Right ventricle myocardium inferior (tissue), 1 donor: Measurements from ENCODE around the gene POLA1. TPM values are rescaled to one million over a fixed set of nuclear protein-coding genes. Genes with fewer than 3 reads are reported as not detected.

Experiments used
- ATAC-seq: fragments of 200-7000 bp; cut with Tn5 transposase; one replicate; pipeline ENCODE4 v1.9.1; 2020; ENCODE audit warnings: mild to moderate bottlenecking, moderate library complexity
- DNase-seq: peaks from one replicate; pipeline ENCODE4 v3.0.0; 2021; ENCODE audit errors: missing footprints
- intact Hi-C: fragments of 100-400 bp; cut with DNase I; formaldehyde crosslinking; loops from one replicate; pipeline ENCODE4 v1.11.0; 2022
- total RNA-seq: library from RNA; stranded (reverse); fragmentation: NEBNext Ultra II Directional; extraction: Animal tissue kit (Norgen Biotek cat#: 25700); gene quantifications from one replicate; pipeline ENCODE4 v1.2.1, GENCODE V29; 2021
- donor health status: DM: no; HTN: yes; CAD: no; lungs with severe emphysema.

The POLA1 gene
- total RNA-seq, 1 donor from 2014 or later = 6.0 TPM

GRCh38 chrX:24676403-24677024 lies 17.2 kb upstream of the POLA1 start:
- DNase-seq (no peak), ATAC-seq (no peak)
- intact Hi-C loops = no loop called here

GRCh38 chrX:24682739-24683432 lies 10.8 kb upstream of the POLA1 start:
- DNase-seq (no peak), ATAC-seq (no peak)
- intact Hi-C loops = no loop called here

- no peak for ATAC-seq
- DNase-seq = no peak
- intact Hi-C loops = no loop called here
These were observed 9.7 kb upstream of the POLA1 start for GRCh38 chrX:24684048-24684447.

GRCh38 chrX:24692305-24692704 lies 1.4 kb upstream of the POLA1 start:
- ATAC-seq = no peak
- no peak for DNase-seq
- intact Hi-C loops = no loop called here

GRCh38 chrX:24694825-24695224 lies 1.1 kb downstream of the POLA1 start:
- DNase-seq (no peak), ATAC-seq (no peak)
- intact Hi-C loops = no loop called here

- DNase-seq (no peak), ATAC-seq (no peak)
- intact Hi-C loops = no loop called here
These were observed 2.6 kb downstream of the POLA1 start for GRCh38 chrX:24696294-24696693.

- DNase-seq = no peak
- intact Hi-C loops = no loop called here
- ATAC-seq = no peak
These were observed 8.9 kb downstream of the POLA1 start for GRCh38 chrX:24702362-24703184.

GRCh38 chrX:24703185-24703494 lies 9.4 kb downstream of the POLA1 start:
- DNase-seq = no peak
- intact Hi-C loops = no loop called here
- ATAC-seq = no peak

GRCh38 chrX:24718771-24719170 lies 25.1 kb downstream of the POLA1 start:
- intact Hi-C loops = no loop called here
- ATAC-seq (no peak), DNase-seq (no peak)

- intact Hi-C loops = no loop called here
- ATAC-seq (no peak), DNase-seq (no peak)
These were observed 26.3 kb downstream of the POLA1 start for GRCh38 chrX:24720036-24720435.

- no peak for DNase-seq
- intact Hi-C loops = no loop called here
- no peak for ATAC-seq
These were observed 34.8 kb downstream of the POLA1 start for GRCh38 chrX:24728530-24728929.

GRCh38 chrX:24732766-24733500 lies 39.2 kb downstream of the POLA1 start:
- ATAC-seq = no peak
- intact Hi-C loops = no loop called here

GRCh38 chrX:24741330-24741729 lies 47.6 kb downstream of the POLA1 start:
- no peak for ATAC-seq
- intact Hi-C loops = no loop called here
- no peak for DNase-seq

More at GRCh38 chrX:24732766-24733500, 39.2 kb downstream of the POLA1 start:
- no peak for DNase-seq

GRCh38 chrX:24748196-24748595 lies 54.5 kb downstream of the POLA1 start:
- DNase-seq (no peak), ATAC-seq (no peak)
- intact Hi-C loops = no loop called here

GRCh38 chrX:24759786-24760185 lies 66.1 kb downstream of the POLA1 start:
- no peak for ATAC-seq
- intact Hi-C loops = no loop called here

GRCh38 chrX:24760363-24761000 lies 66.8 kb downstream of the POLA1 start:
- DNase-seq (no peak), ATAC-seq (no peak)
- intact Hi-C loops = no loop called here

More at GRCh38 chrX:24759786-24760185, 66.1 kb downstream of the POLA1 start:
- DNase-seq = no peak

- DNase-seq (no peak), ATAC-seq (no peak)
- intact Hi-C loops = no loop called here
These were observed 67.6 kb downstream of the POLA1 start for GRCh38 chrX:24761306-24761705.

GRCh38 chrX:24763989-24764388 lies 70.3 kb downstream of the POLA1 start:
- ATAC-seq = no peak
- DNase-seq = no peak
- intact Hi-C loops = no loop called here

- DNase-seq = no peak
- no peak for ATAC-seq
- intact Hi-C loops = no loop called here
These were observed 73.8 kb downstream of the POLA1 start for GRCh38 chrX:24767557-24767956.
